Type B pancreatic cell (in vitro differentiated cells): ENCODE results near the gene SRSF6. TPM values are rescaled to one million over a fixed set of nuclear protein-coding genes. Genes with fewer than 3 reads are reported as not detected.

ENCODE experiments used
- DNase-seq: peaks from one replicate; pipeline ENCODE4 v3.0.0; 2021; ENCODE audit warnings: mixed read lengths; ENCODE audit not compliant: unreplicated experiment; ENCODE audit errors: extremely low spot score
- H3K27ac Mint-ChIP-seq: 2 replicates; pipeline ENCODE4 v1.8.0; 2021; ENCODE audit warnings: mild to moderate bottlenecking, mixed read lengths
- H3K27me3 Mint-ChIP-seq: 2 replicates; pipeline ENCODE4 v1.8.0; 2021; ENCODE audit warnings: mixed read lengths
- H3K36me3 Mint-ChIP-seq: 2 replicates; pipeline ENCODE4 v1.8.0; 2021; ENCODE audit warnings: mixed read lengths
- H3K4me1 Mint-ChIP-seq: one replicate; pipeline ENCODE4 v1.8.0; 2021; ENCODE audit warnings: mixed read lengths; ENCODE audit not compliant: unreplicated experiment
- H3K4me3 Mint-ChIP-seq: 2 replicates; pipeline ENCODE4 v1.8.0; 2021; ENCODE audit warnings: mild to moderate bottlenecking, mixed read lengths
- H3K9me3 Mint-ChIP-seq: 2 replicates; pipeline ENCODE4 v1.8.0; 2021; ENCODE audit warnings: mixed read lengths
- long read RNA-seq: library from polyadenylated mRNA; unstranded; transcript quantifications from one replicate; pipeline ENCODE4 v2.0.0, GENCODE V29; 2020
- total RNA-seq: library from RNA; stranded (reverse); gene quantifications from 2 replicates; pipeline ENCODE4 v1.2.1, GENCODE V29; 2021; ENCODE audit warnings: low replicate concordance
- TF ChIP-seq, protein P1 (sequence below): fragments of 200-600 bp; sonication (generic); conservative IDR thresholded peaks from 2 replicates; pipeline ENCODE4 v1.5.0; 2021; ENCODE audit warnings: antibody characterized with exemption, mild to moderate bottlenecking

Gene SRSF6
- total RNA-seq: 203 and 280 TPM in 2 replicates
- long read RNA-seq, full-length matches to known transcripts: 51 of 65 reads
- long read RNA-seq, partial matches to known transcripts: 1 of 65 reads
- long read RNA-seq, other reads (novel, unspliced or antisense): 13 of 65 reads

DNA sequence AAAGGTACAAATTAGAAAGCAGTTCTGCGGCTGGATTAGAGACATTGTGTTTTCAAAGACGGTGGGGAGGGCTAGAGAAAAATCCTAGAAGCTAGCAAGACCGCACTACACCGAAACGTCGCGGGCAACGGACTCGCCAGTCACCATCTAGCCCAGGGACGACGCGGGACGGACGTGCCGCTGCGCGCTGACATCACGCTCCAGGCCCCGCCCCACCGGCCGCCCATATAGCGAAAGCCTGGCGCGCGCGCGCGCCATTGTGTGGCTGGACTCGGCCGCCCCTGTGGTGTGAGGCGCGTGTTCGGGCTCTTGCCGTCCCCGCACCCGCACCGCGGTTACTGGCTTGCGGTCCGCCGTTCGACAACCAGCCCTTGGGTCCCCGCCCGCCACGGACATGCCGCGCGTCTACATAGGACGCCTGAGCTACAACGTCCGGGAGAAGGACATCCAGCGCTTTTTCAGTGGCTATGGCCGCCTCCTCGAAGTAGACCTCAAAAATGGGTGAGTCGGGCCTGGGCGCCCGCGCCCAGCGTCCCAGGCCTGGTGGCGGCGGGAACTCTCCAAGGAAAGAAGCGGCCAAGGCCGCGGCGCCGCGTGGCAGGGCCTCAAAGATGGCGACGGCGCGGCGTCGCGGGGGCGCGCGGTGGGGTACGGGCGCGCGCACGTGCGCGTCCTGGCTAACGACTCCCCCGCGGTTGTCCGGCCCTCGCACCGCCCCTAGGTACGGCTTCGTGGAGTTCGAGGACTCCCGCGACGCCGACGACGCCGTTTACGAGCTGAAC is at the start of gene SRSF6:
Gene SRSF6, plus strand, starts transcription at position 257 of the 782 bp plus-strand sequence. Its CDS starts 138 bp downstream, at position 395.
- DNase-seq: peak; percentile 94
- Mint-ChIP-seq H3K4me1 (peaks cover 21% of the 10 kb centered on the region), H3K27me3 (peaks cover 6% of the 10 kb centered on the region), H3K36me3 (peaks cover 28% of the 10 kb centered on the region), H3K4me3 (peak within 1 kb of the TSS; percentile 97), H3K27ac (peak within 1 kb of the TSS; percentile 99), H3K9me3 (no peaks in the 10 kb centered on the region)
- TF ChIP-seq, protein P1, sequence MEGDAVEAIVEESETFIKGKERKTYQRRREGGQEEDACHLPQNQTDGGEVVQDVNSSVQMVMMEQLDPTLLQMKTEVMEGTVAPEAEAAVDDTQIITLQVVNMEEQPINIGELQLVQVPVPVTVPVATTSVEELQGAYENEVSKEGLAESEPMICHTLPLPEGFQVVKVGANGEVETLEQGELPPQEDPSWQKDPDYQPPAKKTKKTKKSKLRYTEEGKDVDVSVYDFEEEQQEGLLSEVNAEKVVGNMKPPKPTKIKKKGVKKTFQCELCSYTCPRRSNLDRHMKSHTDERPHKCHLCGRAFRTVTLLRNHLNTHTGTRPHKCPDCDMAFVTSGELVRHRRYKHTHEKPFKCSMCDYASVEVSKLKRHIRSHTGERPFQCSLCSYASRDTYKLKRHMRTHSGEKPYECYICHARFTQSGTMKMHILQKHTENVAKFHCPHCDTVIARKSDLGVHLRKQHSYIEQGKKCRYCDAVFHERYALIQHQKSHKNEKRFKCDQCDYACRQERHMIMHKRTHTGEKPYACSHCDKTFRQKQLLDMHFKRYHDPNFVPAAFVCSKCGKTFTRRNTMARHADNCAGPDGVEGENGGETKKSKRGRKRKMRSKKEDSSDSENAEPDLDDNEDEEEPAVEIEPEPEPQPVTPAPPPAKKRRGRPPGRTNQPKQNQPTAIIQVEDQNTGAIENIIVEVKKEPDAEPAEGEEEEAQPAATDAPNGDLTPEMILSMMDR: peak; percentile 9

DNA sequence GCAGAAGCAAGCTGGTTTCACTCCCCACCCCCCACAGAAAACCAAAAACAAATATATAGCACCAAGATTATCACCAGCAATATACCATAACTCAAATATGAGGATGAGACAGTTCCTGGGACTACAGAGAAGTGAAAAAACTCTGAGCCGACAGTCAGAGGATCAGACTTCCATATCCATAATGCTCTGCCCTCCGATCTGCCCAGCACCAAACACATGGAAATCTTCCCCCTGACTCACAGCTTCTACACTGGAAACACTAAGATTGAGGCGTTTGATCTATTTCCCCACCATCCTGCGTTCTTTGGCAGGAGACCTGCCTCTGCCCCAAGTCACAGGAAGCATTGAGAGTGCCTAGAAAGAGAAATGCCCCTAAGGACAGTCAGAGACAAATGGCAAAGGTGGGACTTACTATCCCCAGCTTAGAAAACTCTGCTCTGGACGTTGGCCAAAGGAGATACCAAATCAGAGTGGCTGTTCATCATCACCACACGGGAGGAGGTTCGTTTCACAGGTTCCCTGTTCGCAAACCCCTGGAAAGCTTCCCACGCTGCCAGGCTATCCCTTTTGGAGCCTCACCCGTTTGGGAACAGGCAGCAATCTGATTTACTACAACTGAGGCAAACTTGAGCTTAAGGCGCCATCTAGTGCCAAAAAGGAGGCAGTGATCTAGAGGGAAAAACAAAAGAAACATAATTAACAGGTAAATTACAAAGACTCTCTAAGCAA is 48.7 kb upstream of the SRSF6 start:
- Mint-ChIP-seq H3K27me3 (peaks cover 16% of the 10 kb centered on the region), H3K9me3 (no peaks in the 10 kb centered on the region), H3K4me1 (no peaks in the 10 kb centered on the region), H3K27ac (no peak overlapping the region), H3K4me3 (no peak overlapping the region), H3K36me3 (no peaks in the 10 kb centered on the region)
- TF ChIP-seq, protein P1: peak; percentile 86
- DNase-seq: no peak

GRCh38 chr20:43409577-43409913 is 48.2 kb upstream of the SRSF6 start:
- Mint-ChIP-seq H3K4me1 (no peaks in the 10 kb centered on the region), H3K9me3 (no peaks in the 10 kb centered on the region), H3K36me3 (no peaks in the 10 kb centered on the region), H3K4me3 (no peak overlapping the region), H3K27ac (no peak overlapping the region), H3K27me3 (peaks cover 13% of the 10 kb centered on the region)
- TF ChIP-seq, protein P1: peak; percentile 17
- no peak for DNase-seq

DNA sequence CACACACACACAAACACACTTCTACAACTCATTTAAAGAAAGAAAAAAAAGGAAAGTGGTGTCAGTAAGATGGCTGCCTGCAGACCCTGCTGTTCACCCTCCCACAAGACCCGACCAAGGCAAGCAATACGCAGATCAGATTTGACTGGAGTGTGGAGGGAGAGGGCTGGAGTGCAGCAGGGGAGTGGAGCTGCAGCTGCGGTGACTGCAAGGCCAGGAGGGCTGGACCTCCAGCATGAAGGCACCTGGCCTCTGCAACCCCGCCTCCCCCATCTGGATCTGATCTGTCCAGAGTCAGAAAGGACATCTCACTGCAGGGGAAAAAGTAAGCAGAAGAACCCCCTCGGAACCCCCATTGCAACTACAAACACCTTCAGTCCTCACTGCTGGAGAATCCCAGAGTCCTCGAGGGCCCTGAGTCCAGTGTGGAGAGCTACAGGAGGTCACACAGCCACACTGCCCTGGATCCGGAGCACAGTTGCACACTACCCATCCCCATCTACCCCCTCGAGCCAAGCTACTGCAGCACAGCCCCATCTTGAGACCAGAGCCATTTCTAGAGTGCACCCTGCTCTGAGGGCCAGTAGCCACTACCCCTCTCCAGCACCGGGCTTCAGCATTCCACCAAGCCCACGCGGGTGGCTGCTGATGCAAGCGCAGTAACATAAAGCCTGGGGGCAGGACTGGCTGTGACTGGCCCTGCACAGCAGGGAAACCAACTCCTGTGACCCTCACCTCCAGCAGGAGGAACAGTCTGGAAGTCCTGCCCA is 41.9 kb upstream of the SRSF6 start:
- Mint-ChIP-seq H3K36me3 (no peaks in the 10 kb centered on the region), H3K4me1 (no peaks in the 10 kb centered on the region)

More for the DNA sequence above, 41.9 kb upstream of the SRSF6 start:
- Mint-ChIP-seq H3K27ac (no peak overlapping the region), H3K9me3 (peaks cover under 1% of the 10 kb centered on the region), H3K27me3 (no peaks in the 10 kb centered on the region), H3K4me3 (no peak overlapping the region)
- TF ChIP-seq, protein P1: no peak
- DNase-seq: no peak
